NCI-H446 treated with DMSO at 0.1 percent for 48 hours (cell line): ENCODE results near the gene GRID1.

Experiments
- DNase-seq: peaks from one replicate; lab custom pipeline; 2025; lab: John Stamatoyannopoulos, UW

The GRID1 gene

GRCh38 chr10:86229376-86229775, 137.2 kb downstream of the GRID1 start:
- no peak for DNase-seq

- DNase-seq, result no peak
These were observed 138.9 kb downstream of the GRID1 start for GRCh38 chr10:86227501-86228258.

GRCh38 chr10:86226781-86227201, 139.8 kb downstream of the GRID1 start:
- peak; percentile 39 for DNase-seq

GRCh38 chr10:86226016-86226415, 140.6 kb downstream of the GRID1 start:
- DNase-seq, result no peak

- no peak for DNase-seq
These were observed 141.4 kb downstream of the GRID1 start for GRCh38 chr10:86225103-86225782.

GRCh38 chr10:86224354-86225102, 142.1 kb downstream of the GRID1 start:
- DNase-seq, result no peak

GRCh38 chr10:86223256-86223655, 143.3 kb downstream of the GRID1 start:
- DNase-seq, result no peak

- no peak for DNase-seq
These were observed 143.9 kb downstream of the GRID1 start for GRCh38 chr10:86222687-86223086.

- no peak for DNase-seq
These were observed 144.3 kb downstream of the GRID1 start for GRCh38 chr10:86222336-86222650.

GRCh38 chr10:86221442-86222335, 144.9 kb downstream of the GRID1 start:
- no peak for DNase-seq

- DNase-seq, result no peak
These were observed 146.0 kb downstream of the GRID1 start for GRCh38 chr10:86220626-86221025.

GRCh38 chr10:86219271-86219670, 147.3 kb downstream of the GRID1 start:
- DNase-seq, result no peak

- DNase-seq, result no peak
These were observed 147.8 kb downstream of the GRID1 start for GRCh38 chr10:86218842-86219241.

- peak; percentile 63 for DNase-seq
These were observed 148.4 kb downstream of the GRID1 start for GRCh38 chr10:86218160-86218559.

- DNase-seq, result peak; percentile 36
These were observed 149.1 kb downstream of the GRID1 start for GRCh38 chr10:86217371-86218080.

GRCh38 chr10:86216886-86217285, 149.7 kb downstream of the GRID1 start:
- DNase-seq, result no peak

GRCh38 chr10:86215712-86216111, 150.9 kb downstream of the GRID1 start:
- DNase-seq, result no peak

GRCh38 chr10:86215046-86215445, 151.5 kb downstream of the GRID1 start:
- DNase-seq, result no peak

- no peak for DNase-seq
These were observed 153.4 kb downstream of the GRID1 start for GRCh38 chr10:86213148-86213547.

- DNase-seq, result no peak
These were observed 154.2 kb downstream of the GRID1 start for GRCh38 chr10:86212391-86212700.

GRCh38 chr10:86211691-86212390, 154.8 kb downstream of the GRID1 start:
- DNase-seq, result no peak
